IPS DF 6.9 (cell line): Measurements from ENCODE around the gene FNDC11.

Experiments
- DNase-seq: peaks from one replicate; pipeline ENCODE4 v3.0.0-alpha.2; 2013; ENCODE audit warnings: low read depth, low spot score
- H3K27ac ChIP-seq: one replicate; pipeline ENCODE4 v1.5.1; 2013; ENCODE audit warnings: low read length, control low read depth
- H3K27me3 ChIP-seq: 2 replicates; pipeline ENCODE4 v1.6.1; 2013; ENCODE audit warnings: mild to moderate bottlenecking, low read length; ENCODE audit not compliant: control insufficient read depth, insufficient read depth
- H3K36me3 ChIP-seq: 2 replicates; pipeline ENCODE4 v1.6.1; 2013; ENCODE audit warnings: low read length; ENCODE audit not compliant: control insufficient read depth, insufficient read depth
- H3K4me1 ChIP-seq: 2 replicates; pipeline ENCODE4 v1.6.1; 2013; ENCODE audit warnings: low read length; ENCODE audit not compliant: control insufficient read depth, insufficient read depth
- H3K4me3 ChIP-seq: 2 replicates; pipeline ENCODE4 v1.5.1; 2013; ENCODE audit warnings: mild to moderate bottlenecking, low read length
- H3K9me3 ChIP-seq: 2 replicates; pipeline ENCODE4 v1.6.1; 2013; ENCODE audit warnings: low read length, inconsistent platforms; ENCODE audit not compliant: control insufficient read depth, insufficient read depth
- WGBS: extraction: QIAGEN DNeasy Blood & Tissue Kit; methylation state at CpG from one replicate; pipeline ENCODE4 v1.1.7; 2013; ENCODE audit warnings: mixed read lengths, missing lambda C conversion rate; ENCODE audit not compliant: insufficient read length, insufficient coverage; 5-methylcytosine and 5-hydroxymethylcytosine counted together

FNDC11 gene

DNA sequence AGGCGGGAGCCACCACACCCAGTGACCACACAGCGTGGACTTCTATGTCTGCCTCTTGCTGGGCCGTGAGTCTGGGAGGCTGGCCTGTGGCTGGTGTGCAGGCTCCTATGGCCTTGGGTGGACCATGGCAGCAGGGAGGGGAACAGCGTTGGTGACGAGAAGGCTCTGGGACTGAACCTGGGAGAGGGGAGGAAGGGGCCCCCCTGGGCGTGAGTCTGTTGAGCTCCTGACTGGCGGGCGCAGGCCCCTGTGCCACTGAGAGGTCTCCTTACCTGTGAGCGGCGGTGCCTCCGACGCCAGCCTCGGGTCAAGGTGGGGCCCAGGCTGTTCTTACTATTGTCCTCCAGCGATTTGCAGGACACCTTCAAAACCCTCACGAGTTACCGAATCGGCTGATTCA lies 32.8 kb downstream of the FNDC11 start:
- Histone ChIP-seq H3K27ac (no peak overlapping the region), H3K4me3 (no peak overlapping the region), H3K36me3 (peaks cover 14% of the 10 kb centered on the region), H3K9me3 (no peaks in the 10 kb centered on the region), H3K27me3 (no peaks in the 10 kb centered on the region), H3K4me1 (no peaks in the 10 kb centered on the region)
- no peak for DNase-seq
- WGBS = no CpG with 5 or more reads among the region's 17 CpGs

GRCh38 chr20:63587256-63587655 lies 33.3 kb downstream of the FNDC11 start:
- H3K4me1 ChIP-seq = no peaks in the 10 kb centered on the region
- H3K36me3 ChIP-seq = peaks cover 16% of the 10 kb centered on the region
- no peak for DNase-seq
- H3K4me3 ChIP-seq = no peak overlapping the region
- no peaks in the 10 kb centered on the region for H3K27me3 ChIP-seq
- no peaks in the 10 kb centered on the region for H3K9me3 ChIP-seq
- H3K27ac ChIP-seq = no peak overlapping the region
- no CpG with 5 or more reads among the region's 12 CpGs for WGBS

- Histone ChIP-seq H3K36me3 (peaks cover 18% of the 10 kb centered on the region), H3K4me3 (no peak overlapping the region), H3K9me3 (no peaks in the 10 kb centered on the region), H3K27ac (no peak overlapping the region), H3K4me1 (no peaks in the 10 kb centered on the region), H3K27me3 (no peaks in the 10 kb centered on the region)
- no CpG with 5 or more reads among the region's 19 CpGs for WGBS
- DNase-seq = no peak
Measured at GRCh38 chr20:63587776-63588591, 34.0 kb downstream of the FNDC11 start.

GRCh38 chr20:63588641-63589041 lies 34.7 kb downstream of the FNDC11 start:
- Histone ChIP-seq H3K36me3 (peaks cover 18% of the 10 kb centered on the region), H3K9me3 (no peaks in the 10 kb centered on the region), H3K4me3 (no peak overlapping the region), H3K4me1 (no peaks in the 10 kb centered on the region), H3K27me3 (no peaks in the 10 kb centered on the region), H3K27ac (no peak overlapping the region)
- WGBS = no CpG with 5 or more reads among the region's 11 CpGs
- DNase-seq = no peak

DNA sequence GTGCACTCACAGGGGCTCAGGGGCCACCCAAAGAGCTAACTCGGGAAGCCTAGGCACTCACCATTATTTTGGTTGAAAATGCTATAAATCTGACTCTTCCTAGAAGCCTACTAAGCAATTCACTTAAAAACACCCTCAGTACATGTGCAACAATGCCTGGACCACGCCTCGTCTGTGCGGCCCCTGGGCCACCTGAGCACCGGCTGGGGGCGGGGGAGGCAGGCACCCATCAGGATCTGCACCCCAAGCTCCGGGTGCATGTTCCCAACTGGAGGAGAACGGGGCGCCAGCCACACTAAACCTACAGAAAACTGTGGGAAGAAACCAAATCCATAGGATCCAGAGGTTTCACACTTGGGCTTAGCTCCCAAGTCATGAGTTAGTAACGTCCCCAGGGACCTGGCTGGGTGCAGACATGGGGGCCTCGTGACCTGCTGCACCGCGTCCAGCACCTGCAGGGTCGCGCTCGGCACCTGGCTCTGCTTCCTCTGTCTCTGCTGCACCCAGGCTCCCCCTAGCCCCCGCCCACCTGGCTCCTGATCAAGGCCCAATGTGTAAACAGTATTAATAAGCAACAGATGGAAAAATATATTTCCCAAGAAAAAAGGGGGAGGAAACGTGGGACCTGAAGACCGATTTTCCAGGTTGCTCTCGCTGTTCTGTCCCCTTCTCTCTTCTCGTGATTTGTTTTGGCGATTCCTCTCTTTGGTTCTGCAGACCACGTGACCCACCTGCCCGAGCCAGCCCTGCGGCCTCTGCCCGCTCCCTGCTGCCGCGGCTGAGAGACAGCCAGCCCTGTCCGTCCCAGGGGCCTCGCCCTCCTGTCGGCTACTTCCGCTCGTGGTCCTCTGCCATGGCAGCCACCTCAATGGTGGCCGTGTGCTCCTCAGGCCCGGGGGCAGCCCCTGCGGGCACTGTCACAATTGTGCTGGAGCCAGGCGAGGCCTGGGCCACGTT lies 35.6 kb downstream of the FNDC11 start:
- H3K27me3 ChIP-seq = no peaks in the 10 kb centered on the region

GRCh38 chr20:63590218-63591146 lies 36.5 kb downstream of the FNDC11 start:
- DNase-seq = no peak
- H3K9me3 ChIP-seq = no peaks in the 10 kb centered on the region
- H3K27me3 ChIP-seq = no peaks in the 10 kb centered on the region
- peaks cover 18% of the 10 kb centered on the region for H3K36me3 ChIP-seq
- H3K27ac ChIP-seq = no peak overlapping the region
- H3K4me1 ChIP-seq = no peaks in the 10 kb centered on the region
- no peak overlapping the region for H3K4me3 ChIP-seq
- WGBS = no CpG with 5 or more reads among the region's 52 CpGs

More for the DNA sequence above, 35.6 kb downstream of the FNDC11 start:
- H3K9me3 ChIP-seq = no peaks in the 10 kb centered on the region
- H3K4me1 ChIP-seq = no peaks in the 10 kb centered on the region
- H3K27ac ChIP-seq = no peak overlapping the region
- WGBS = no CpG with 5 or more reads among the region's 38 CpGs
- no peak overlapping the region for H3K4me3 ChIP-seq
- H3K36me3 ChIP-seq = peaks cover 18% of the 10 kb centered on the region
- DNase-seq = no peak

DNA sequence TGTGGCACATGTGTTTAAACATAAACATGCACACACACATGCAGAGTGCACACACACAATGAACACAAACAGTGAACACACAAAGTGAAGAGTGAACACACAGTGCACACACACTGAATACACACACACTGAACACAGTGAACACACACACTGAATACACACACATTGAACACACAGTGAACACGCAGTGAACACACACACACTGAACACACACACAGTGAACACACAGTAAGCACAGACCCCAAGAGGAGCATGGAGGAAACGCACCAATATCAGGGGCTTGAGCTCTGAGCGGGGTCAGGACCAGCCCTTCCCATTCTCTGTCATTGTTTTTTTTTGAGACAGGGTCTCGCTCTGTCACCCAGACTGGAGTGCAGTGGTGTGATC lies 37.2 kb downstream of the FNDC11 start:
- DNase-seq = no peak
- Histone ChIP-seq H3K27ac (no peak overlapping the region), H3K9me3 (no peaks in the 10 kb centered on the region), H3K4me3 (no peak overlapping the region), H3K36me3 (peaks cover 18% of the 10 kb centered on the region), H3K4me1 (no peaks in the 10 kb centered on the region), H3K27me3 (no peaks in the 10 kb centered on the region)
- no CpG with 5 or more reads among the region's 4 CpGs for WGBS

DNA sequence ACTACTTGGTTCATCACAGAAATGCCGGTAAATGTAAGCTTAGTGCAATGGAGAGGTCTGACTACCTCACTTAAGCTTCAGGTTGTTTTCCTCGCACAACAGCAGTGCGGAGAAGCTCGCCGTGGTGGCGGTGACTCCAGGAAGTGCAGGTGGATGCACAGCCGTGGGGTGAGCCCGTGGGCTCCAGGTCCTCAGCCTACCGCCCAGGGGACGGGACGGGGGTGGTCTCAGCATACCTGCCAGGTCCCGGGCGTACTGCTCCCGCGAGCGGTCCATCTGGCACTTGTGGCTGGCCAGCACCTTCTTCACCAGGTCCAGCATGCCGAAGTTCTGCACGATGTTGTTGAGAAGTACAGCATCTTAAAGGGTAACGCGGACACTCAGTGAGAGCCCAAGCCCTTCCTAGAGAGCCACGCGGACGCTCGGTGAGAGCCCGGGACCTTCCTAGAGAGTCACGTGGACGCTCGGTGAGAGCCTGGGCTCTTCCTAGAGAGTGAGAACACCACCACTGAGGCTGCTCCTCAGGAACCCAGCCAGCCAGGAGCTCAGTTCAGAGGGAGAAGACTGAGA lies 37.9 kb downstream of the FNDC11 start:
- WGBS = no CpG with 5 or more reads among the region's 28 CpGs
- no peak overlapping the region for H3K4me3 ChIP-seq
- no peak overlapping the region for H3K27ac ChIP-seq
- no peaks in the 10 kb centered on the region for H3K9me3 ChIP-seq
- H3K36me3 ChIP-seq = peaks cover 18% of the 10 kb centered on the region
- H3K4me1 ChIP-seq = no peaks in the 10 kb centered on the region
- DNase-seq = no peak
- H3K27me3 ChIP-seq = no peaks in the 10 kb centered on the region

GRCh38 chr20:63592661-63593060 lies 38.7 kb downstream of the FNDC11 start:
- Histone ChIP-seq H3K36me3 (peaks cover 18% of the 10 kb centered on the region), H3K4me1 (no peaks in the 10 kb centered on the region), H3K9me3 (no peaks in the 10 kb centered on the region), H3K4me3 (no peak overlapping the region), H3K27me3 (no peaks in the 10 kb centered on the region), H3K27ac (no peak overlapping the region)
- no CpG with 5 or more reads among the region's 13 CpGs for WGBS
- no peak for DNase-seq
